Body of pancreas (tissue), 4 donors: ENCODE data around the gene NFKB1. TPM values are rescaled to one million over a fixed set of nuclear protein-coding genes. Genes with fewer than 3 reads are reported as not detected.
A peak's percentile ranks its signal among the peaks of the same experiment; 100 is the strongest.
"Not testable (repeated sequence)": the region's sequence is repeated elsewhere in the genome, so short reads cannot be mapped to it uniquely, and the experiment has no call there.

Experiments used
- ATAC-seq: fragments of 150-250 bp; one replicate; pipeline ENCODE4 v1.9.1; 2016
- DNase-seq, 4 donors: peaks; one replicate each; pipeline ENCODE4 v3.0.0-alpha.2; 2019
- H3K27ac ChIP-seq, 4 donors: fragments of 200-600 bp; sonication (generic); 1 replicate in 3 of 4; 2 replicates in 1 of 4; pipeline versions ENCODE4 v1.5.1 to v1.6.1; 2016 to 2019; ENCODE audit warnings: mild to moderate bottlenecking in 1 of 4, mixed read lengths in 1 of 4, moderate library complexity in 1 of 4
- H3K27me3 ChIP-seq, 2 donors: fragments of 200-600 bp; sonication (generic); one replicate each; pipeline ENCODE4 v1.6.0; 2016; ENCODE audit warnings: mild to moderate bottlenecking in 1 of 2
- H3K36me3 ChIP-seq, 2 donors: fragments of 200-600 bp; sonication (generic); replicated peaks in 1 of 2; 2 replicates each; pipeline ENCODE4 v1.5.1; 2016; ENCODE audit warnings: low read depth in 2 of 2; ENCODE audit not compliant: insufficient read depth in 1 of 2
- H3K4me1 ChIP-seq: fragments of 200-600 bp; sonication (generic); one replicate; pipeline ENCODE4 v1.6.0; 2016
- H3K4me3 ChIP-seq, 2 donors: fragments of 200-600 bp; sonication (generic); 1 replicate in 1 of 2; 2 replicates in 1 of 2; pipeline ENCODE4 v1.5.1; 2016 to 2019
- H3K9me3 ChIP-seq, 3 donors: fragments of 200-600 bp; sonication (generic); 1 replicate in 2 of 3; 2 replicates in 1 of 3; pipeline ENCODE4 v1.5.1; 2016
- CTCF ChIP-seq, 7 experiments: fragments of 450-650 bp in 4 of 7; fragments of 200-600 bp in 3 of 7; sonication (generic) in 3 of 7; IDR thresholded peaks; one replicate each; pipeline ENCODE4 v1.5.1; 2016 to 2019; ENCODE audit warnings: antibody characterized with exemption in 7 of 7
- POLR2A ChIP-seq, 3 donors: fragments of 450-650 bp; IDR thresholded peaks; one replicate each; pipeline ENCODE4 v1.6.1; 2016; ENCODE audit warnings: antibody characterized with exemption in 3 of 3, mild to moderate bottlenecking in 2 of 3
- WGBS, 2 donors: methylation state at CpG; one replicate each; pipeline ENCODE4 v1.1.5; 2017; 5-methylcytosine and 5-hydroxymethylcytosine counted together
- intact Hi-C: fragments of 100-400 bp; cut with DNase I; formaldehyde crosslinking; loops from one replicate; pipeline ENCODE4 v1.15.1; 2023
- total RNA-seq, 2 donors: library from RNA; depleted of rRNA; stranded (reverse); fragments of >200 nt; gene quantifications; one replicate each; pipeline ENCODE4 v1.1.0, GENCODE V29; 2016

Gene NFKB1
- total RNA-seq, 2 donors from 2014 or later: 14.5 to 20.5 TPM

- WGBS, 2 donors: 92 to 100% methylated on average over 3 to 17 of the region's 17 CpGs
- intact Hi-C loops: no loop called here
- no peaks in the 10 kb centered on the region for H3K36me3 ChIP-seq
- no peak for TF ChIP-seq CTCF (IDR thresholded peaks at IDR 0.05)
- no peak for TF ChIP-seq POLR2A (IDR thresholded peaks at IDR 0.05)
- H3K9me3 ChIP-seq: no peaks in the 10 kb centered on the region
- DNase-seq: no peak
- no peak overlapping the region for H3K27ac ChIP-seq
- ATAC-seq: no peak
- H3K4me3 ChIP-seq: no peak overlapping the region
- H3K27me3 ChIP-seq: no peaks in the 10 kb centered on the region
- H3K4me1 ChIP-seq: no peaks in the 10 kb centered on the region
Measured at GRCh38 chr4:102483120-102483519, 18.0 kb upstream of the NFKB1 start.

- H3K4me1 ChIP-seq, H3K4me3 ChIP-seq, DNase-seq, H3K9me3 ChIP-seq, ATAC-seq, H3K27ac ChIP-seq, intact Hi-C loops, H3K36me3 ChIP-seq, H3K27me3 ChIP-seq: not testable (repeated sequence)
- 78 to 82% methylated on average over 16 to 18 of the region's 19 CpGs for WGBS, 2 donors
Measured at GRCh38 chr4:102483990-102484692, 17.0 kb upstream of the NFKB1 start.

GRCh38 chr4:102492531-102493241 lies 8.5 kb upstream of the NFKB1 start:
- no peak overlapping the region for H3K27ac ChIP-seq
- DNase-seq (no peak), ATAC-seq (no peak)
- 72 to 73% methylated on average over 2 of the region's 2 CpGs for WGBS, 2 donors
- H3K36me3 ChIP-seq: no peaks in the 10 kb centered on the region
- H3K9me3 ChIP-seq: no peaks in the 10 kb centered on the region
- H3K4me1 ChIP-seq: peaks cover 7% of the 10 kb centered on the region
- H3K27me3 ChIP-seq: no peaks in the 10 kb centered on the region
- TF ChIP-seq CTCF (IDR thresholded peaks at IDR 0.05): no peak
- TF ChIP-seq POLR2A (IDR thresholded peaks at IDR 0.05): no peak
- H3K4me3 ChIP-seq: no peak overlapping the region
- intact Hi-C loops: no loop called here

- H3K36me3 ChIP-seq: no peaks in the 10 kb centered on the region
- ATAC-seq: no peak
- no peak for DNase-seq
- intact Hi-C loops: no loop called here
- H3K4me3 ChIP-seq: no peak overlapping the region
- H3K9me3 ChIP-seq: no peaks in the 10 kb centered on the region
- H3K27me3 ChIP-seq: no peaks in the 10 kb centered on the region
- no peak for TF ChIP-seq POLR2A (IDR thresholded peaks at IDR 0.05)
- TF ChIP-seq CTCF (IDR thresholded peaks at IDR 0.05): no peak
- WGBS, 2 donors: 84 to 89% methylated on average over 1 of the region's 1 CpG
- no peak overlapping the region for H3K27ac ChIP-seq
- peaks cover 7% of the 10 kb centered on the region for H3K4me1 ChIP-seq
Measured at GRCh38 chr4:102493257-102493656, 7.9 kb upstream of the NFKB1 start.

- ATAC-seq (peak; percentile 38), DNase-seq (peak in 1 of 4 donors; percentile 38)
- peak overlapping the region in 2 of 4 donors; percentile 15 to 23 for H3K27ac ChIP-seq
- TF ChIP-seq POLR2A (IDR thresholded peaks at IDR 0.05) (no peak), CTCF (IDR thresholded peaks at IDR 0.05) (no peak)
- peaks cover 7% of the 10 kb centered on the region for H3K4me1 ChIP-seq
- WGBS, 2 donors: 15 to 33% methylated on average over 1 of the region's 1 CpG
- no peaks in the 10 kb centered on the region for H3K27me3 ChIP-seq
- H3K36me3 ChIP-seq: no peaks in the 10 kb centered on the region
- intact Hi-C loops: no loop called here
- no peak overlapping the region for H3K4me3 ChIP-seq
- no peaks in the 10 kb centered on the region for H3K9me3 ChIP-seq
Measured at GRCh38 chr4:102493794-102494193, 7.4 kb upstream of the NFKB1 start.
